Purkinje cell (primary cell): ENCODE measurements around the gene REEP2. TPM values are rescaled to one million over a fixed set of nuclear protein-coding genes. Genes with fewer than 3 reads are reported as not detected.

Source experiments
- polyA plus RNA-seq: library from polyadenylated mRNA; unstranded; fragments of >200 nt; fragmentation: Nextera tagmentation; gene quantifications from 2 replicates; pipeline ENCODE4 v1.2.1, GENCODE V29; 2014

REEP2 gene, protein sequence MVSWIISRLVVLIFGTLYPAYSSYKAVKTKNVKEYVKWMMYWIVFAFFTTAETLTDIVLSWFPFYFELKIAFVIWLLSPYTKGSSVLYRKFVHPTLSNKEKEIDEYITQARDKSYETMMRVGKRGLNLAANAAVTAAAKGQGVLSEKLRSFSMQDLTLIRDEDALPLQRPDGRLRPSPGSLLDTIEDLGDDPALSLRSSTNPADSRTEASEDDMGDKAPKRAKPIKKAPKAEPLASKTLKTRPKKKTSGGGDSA
- 42.0 and 65.2 TPM in 2 replicates for polyA plus RNA-seq

DNA sequence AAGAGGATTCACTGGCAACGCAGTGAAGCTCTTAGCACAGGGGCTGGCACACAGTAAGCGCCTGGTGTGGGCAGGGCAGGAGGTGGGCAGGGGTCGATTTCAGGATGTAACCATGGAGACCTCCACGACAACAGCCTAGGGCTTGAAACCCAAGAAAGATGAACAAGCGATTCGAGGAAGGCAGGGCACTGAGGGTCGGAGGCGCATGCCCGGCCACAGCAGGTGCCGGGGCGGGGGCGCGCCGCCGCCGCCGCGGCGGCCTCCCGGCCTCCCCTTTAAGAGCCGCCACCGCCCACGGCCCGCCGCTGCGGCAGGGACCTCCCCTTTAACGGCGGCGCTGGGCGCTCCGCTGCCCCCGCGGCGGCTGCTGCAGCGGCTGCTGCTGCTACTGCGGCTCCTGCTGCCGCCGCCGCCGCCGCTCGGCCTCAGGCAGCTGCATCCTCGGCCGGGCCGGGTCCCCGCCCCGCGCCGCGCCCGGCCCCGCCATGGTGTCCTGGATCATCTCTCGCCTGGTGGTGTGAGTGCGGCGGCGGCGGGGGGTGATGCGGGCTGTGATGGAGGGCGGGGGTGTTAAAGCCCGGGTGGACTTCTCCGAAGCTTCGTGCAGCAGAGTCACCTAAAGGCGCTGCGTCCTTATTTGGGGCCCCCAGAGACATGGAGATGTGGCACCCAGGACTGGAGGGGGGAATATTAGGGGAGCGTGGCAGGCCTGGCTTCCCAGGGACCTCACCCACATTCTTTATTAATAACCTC lies at the start of gene REEP2:
TSS of gene REEP2 (plus strand) at position 334 of the 753 bp plus-strand sequence. CDS start at position 486, 152 bp downstream.

GRCh38 chr5:138465261-138466124 lies 26.6 kb downstream of the REEP2 start, which contains the start of gene EGR1:
Gene EGR1, plus strand, starts transcription at chr5:138465479. Its CDS starts 283 bp downstream, at chr5:138465762.

Other genes with a start within 250 kb of the REEP2 start
- gene CDC23, start 225.7 kb upstream of the REEP2 start, polyA plus RNA-seq, result 110 and 113 TPM in 2 replicates
- gene GFRA3, start 164.4 kb upstream of the REEP2 start, polyA plus RNA-seq, result 2.5 and 6.5 TPM in 2 replicates
- not detected in 2 replicates for gene CDC25C, start 107.3 kb upstream of the REEP2 start, polyA plus RNA-seq
- gene FAM53C, start 100.8 kb upstream of the REEP2 start, polyA plus RNA-seq, result 2.0 and 6.3 TPM in 2 replicates
- 18.6 and 23.9 TPM in 2 replicates for gene KDM3B, start 86.4 kb upstream of the REEP2 start, polyA plus RNA-seq
- gene EGR1, start 26.4 kb downstream of the REEP2 start, polyA plus RNA-seq, result 0.17 and 19.6 TPM in 2 replicates
- 34.8 and 38.8 TPM in 2 replicates for gene ETF1, start 104.2 kb downstream of the REEP2 start, polyA plus RNA-seq
- gene HSPA9, start 136.3 kb downstream of the REEP2 start, polyA plus RNA-seq, result 208 TPM in 2 replicates